K562 (cell line): Measurements from ENCODE around the gene LIX1L. TPM values are rescaled to one million over a fixed set of nuclear protein-coding genes. Genes with fewer than 3 reads are reported as not detected.

ENCODE experiments used
- E2F8 ChIP-seq: fragments of 450-650 bp; IDR thresholded peaks from 2 replicates; pipeline ENCODE4 v1.7.1; 2018; ENCODE audit warnings: mild to moderate bottlenecking, low read depth; ENCODE audit not compliant: partially characterized antibody
- HINFP ChIP-seq: fragments of 450-650 bp; conservative IDR thresholded peaks from 2 replicates; pipeline ENCODE4 v1.6.1; 2016; ENCODE audit warnings: missing genetic modification characterization, low read depth, mild to moderate bottlenecking, control low read depth, missing compliant biosample characterization
- ZNF395 ChIP-seq: fragments of 200-800 bp; sonication (Bioruptor generic); IDR thresholded peaks from 2 replicates; pipeline ENCODE4 v1.6.1; 2017; ENCODE audit warnings: missing genetic modification characterization, missing compliant biosample characterization
- polyA plus RNA-seq, 8 experiments: library from polyadenylated mRNA; depleted of rRNA in 4 of 8; stranded (reverse) in 5 of 8; unstranded in 3 of 8; fragments of >200 nt; fragmentation: Nextera tagmentation in 2 of 8; fragmentation: Illumina TruSeq in 1 of 8; extraction: Ambion mirVana in 2 of 8; extraction: Trizol in 1 of 8; gene quantifications; 2 replicates each; pipeline versions ENCODE4 v1.2.1 to v1.2.3, GENCODE V29; 2011 to 2014; ENCODE audit warnings: inconsistent platforms in 1 of 8, missing spikeins in 1 of 8
- total RNA-seq, 7 experiments: library from RNA; depleted of rRNA in 6 of 7; stranded (reverse); fragments of >200 nt in 6 of 7; fragmentation: Illumina TruSeq in 2 of 7; extraction: Trizol in 2 of 7; gene quantifications; 2 replicates each; pipeline versions ENCODE4 v1.2.1 to v1.2.3, GENCODE V29; 2011 to 2021; ENCODE audit warnings: low replicate concordance in 1 of 7

LIX1L gene
- total and polyA plus RNA-seq, 9 of the 15 experiments (the other 6 are each of a cell fraction or from before 2014, with no cell fraction given) = 4.6 to 26.5 (median 12.5) TPM

GRCh38 chr1:145892486-145893087 is 65.2 kb downstream of the LIX1L start (continued):
- TF ChIP-seq E2F8 (no peak), ZNF395 (CRISPR knock-in tag) (0 out of 2 replicates have a peak, but pooled peaks have one; percentile 38), HINFP (tag) (0 out of 2 replicates have a peak, but pooled peaks have one; percentile 24)
- TF ChIP-seq, all 486 proteins: peak for 14
